MG63 (cell line): ENCODE data around the gene ZFYVE16. TPM values are rescaled to one million over a fixed set of nuclear protein-coding genes. Genes with fewer than 3 reads are reported as not detected.
"Not testable (repeated sequence)": the region's sequence is repeated elsewhere in the genome, so short reads cannot be mapped to it uniquely, and the experiment has no call there.

Experiments
- DNase-seq: peaks from one replicate; pipeline ENCODE4 v3.0.0-alpha.2; 2020
- H3K27me3 ChIP-seq: fragments of 250-450 bp; sonication (Bioruptor Pico); 2 replicates; pipeline ENCODE4 v1.5.1; 2020; ENCODE audit warnings: mild to moderate bottlenecking, moderate library complexity
- H3K36me3 ChIP-seq: fragments of 250-450 bp; sonication (Bioruptor Pico); 2 replicates; pipeline ENCODE4 v1.5.1; 2020; ENCODE audit warnings: mild to moderate bottlenecking, moderate library complexity
- H3K4me3 ChIP-seq: fragments of 250-450 bp; sonication (Bioruptor Pico); 2 replicates; pipeline ENCODE4 v1.5.1; 2020; ENCODE audit warnings: mild to moderate bottlenecking, moderate library complexity
- H3K9me3 ChIP-seq: fragments of 250-450 bp; sonication (Bioruptor Pico); 2 replicates; pipeline ENCODE4 v1.5.1; 2020; ENCODE audit warnings: mild to moderate bottlenecking, moderate library complexity
- total RNA-seq: library from RNA; depleted of rRNA; stranded (reverse); fragments of >200 nt; shearing (Covaris generic); gene quantifications from 2 replicates; pipeline ENCODE4 v1.2.3, GENCODE V29; 2014; ENCODE audit warnings: low replicate concordance

ZFYVE16 gene
- total RNA-seq, 1 experiment from 2014 or later = 21.1 TPM

DNA sequence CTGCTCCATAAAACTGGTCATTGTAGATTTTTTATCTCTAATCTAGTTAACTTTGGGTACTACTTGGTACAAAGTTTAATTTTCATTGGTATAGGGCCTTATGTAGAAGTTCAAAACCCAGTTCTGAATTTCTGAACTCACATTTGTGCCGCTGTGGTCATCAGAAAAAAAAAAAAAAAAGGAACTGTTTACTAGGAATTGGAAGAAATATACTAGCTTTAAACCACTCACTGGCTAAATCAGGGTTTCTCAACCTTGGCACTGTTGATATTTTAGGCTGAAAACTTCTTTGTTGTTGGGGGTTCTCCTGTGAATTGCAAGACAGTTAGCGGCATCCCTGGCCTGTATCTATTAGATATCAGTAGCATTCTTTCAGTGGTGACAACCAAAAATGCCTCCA, 4.1 kb upstream of the ZFYVE16 start:
- no peak for DNase-seq
- Histone ChIP-seq H3K27me3 (no peaks in the 10 kb centered on the region), H3K36me3 (no peaks in the 10 kb centered on the region), H3K4me3 (no peak overlapping the region), H3K9me3 (no peaks in the 10 kb centered on the region)

DNA sequence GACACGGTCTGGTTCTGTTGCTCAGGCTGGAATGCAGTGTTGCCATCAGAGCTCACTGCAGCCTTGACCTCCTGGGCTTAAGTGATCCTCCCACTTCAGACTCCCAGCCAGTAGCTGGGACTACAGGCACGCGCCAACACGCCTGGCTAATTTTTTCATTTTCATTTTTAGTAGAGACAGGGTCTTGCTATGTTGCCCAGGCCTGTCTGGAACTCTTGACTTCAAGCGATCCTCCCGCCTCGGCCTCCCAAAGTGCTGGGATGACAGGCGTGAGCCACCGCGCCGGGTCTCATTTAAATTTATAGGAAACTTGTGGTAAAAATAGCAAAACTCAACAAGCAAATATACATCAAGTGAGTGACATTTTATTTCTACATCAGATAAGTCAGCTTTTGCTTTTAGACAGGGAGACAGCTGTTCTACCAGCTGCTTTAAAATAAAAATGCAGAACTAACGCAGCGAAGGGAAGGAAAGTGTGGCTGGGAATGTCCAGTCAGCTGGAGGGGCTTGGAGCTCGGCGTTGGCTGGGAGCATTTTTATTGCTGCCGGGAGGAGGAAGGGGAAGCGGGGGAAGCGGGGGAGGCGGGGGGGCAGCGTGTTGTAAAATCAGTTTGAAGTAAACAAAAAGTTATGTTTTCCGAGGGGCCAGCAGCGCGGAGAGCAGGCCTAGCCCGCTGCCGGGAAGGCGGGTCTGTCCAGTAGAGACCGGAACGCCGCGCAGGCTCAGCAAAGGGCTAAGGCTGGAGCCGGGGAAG, 707 bp upstream of the ZFYVE16 start:
- peak; percentile 2 for DNase-seq
- H3K36me3 ChIP-seq = no peaks in the 10 kb centered on the region; the same call in 1 of the 2 replicates
- H3K9me3 ChIP-seq = no peaks in the 10 kb centered on the region
- no peaks in the 10 kb centered on the region for H3K27me3 ChIP-seq
- peak overlapping the region; percentile 89 for H3K4me3 ChIP-seq

GRCh38 chr5:80408484-80409366, 861 bp downstream of the ZFYVE16 start:
- peak; percentile 71 for DNase-seq
- no peaks in the 10 kb centered on the region for H3K9me3 ChIP-seq
- H3K4me3 ChIP-seq = peak overlapping the region; percentile 89
- H3K36me3 ChIP-seq = no peaks in the 10 kb centered on the region; the same call in 1 of the 2 replicates
- no peaks in the 10 kb centered on the region for H3K27me3 ChIP-seq

- DNase-seq = no peak
- H3K9me3 ChIP-seq = no peaks in the 10 kb centered on the region
- H3K4me3 ChIP-seq = peak overlapping the region; percentile 89
- H3K36me3 ChIP-seq = no peaks in the 10 kb centered on the region; the same call in 1 of the 2 replicates
- no peaks in the 10 kb centered on the region for H3K27me3 ChIP-seq
Measured at GRCh38 chr5:80409367-80409966, 1.6 kb downstream of the ZFYVE16 start.

DNA sequence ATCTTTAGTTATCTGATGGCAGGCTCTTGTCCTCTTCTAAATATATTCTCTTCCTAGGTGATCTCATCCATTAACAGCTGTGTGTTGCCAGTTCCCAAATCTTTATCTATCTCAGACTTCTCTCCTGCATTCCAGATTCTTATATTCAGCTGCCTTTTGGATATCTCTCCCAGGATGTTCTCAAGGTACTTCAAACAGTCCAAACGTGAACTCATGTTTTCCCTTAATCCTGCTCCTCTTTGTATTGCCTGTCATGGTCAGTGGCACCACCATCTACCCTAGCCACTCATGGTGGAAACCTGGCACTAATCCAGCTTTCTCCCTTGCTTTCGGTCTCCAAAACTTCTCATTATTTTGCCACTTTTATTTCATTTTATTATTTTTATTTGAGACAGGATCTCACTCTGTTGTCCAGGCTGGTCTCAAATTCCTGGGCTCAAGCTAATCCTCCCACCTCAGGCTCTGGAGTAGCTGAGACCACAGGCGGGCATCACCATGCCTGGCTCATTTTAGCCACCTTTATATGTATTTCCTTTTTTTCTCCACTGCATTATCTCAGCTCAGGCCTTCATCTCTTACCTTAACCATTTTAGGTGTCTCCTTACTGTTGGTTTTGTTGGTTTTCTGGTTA, 3.8 kb downstream of the ZFYVE16 start:
- no peak for DNase-seq
- H3K9me3 ChIP-seq = no peaks in the 10 kb centered on the region
- H3K4me3 ChIP-seq = no peak overlapping the region
- H3K36me3 ChIP-seq = no peaks in the 10 kb centered on the region; the same call in 1 of the 2 replicates
- H3K27me3 ChIP-seq = no peaks in the 10 kb centered on the region

- no peak for DNase-seq
- Histone ChIP-seq H3K36me3 (no peaks in the 10 kb centered on the region; the same call in 1 of the 2 replicates), H3K27me3 (no peaks in the 10 kb centered on the region), H3K4me3 (no peak overlapping the region), H3K9me3 (no peaks in the 10 kb centered on the region)
Measured at GRCh38 chr5:80414113-80414512, 6.2 kb downstream of the ZFYVE16 start.

DNA sequence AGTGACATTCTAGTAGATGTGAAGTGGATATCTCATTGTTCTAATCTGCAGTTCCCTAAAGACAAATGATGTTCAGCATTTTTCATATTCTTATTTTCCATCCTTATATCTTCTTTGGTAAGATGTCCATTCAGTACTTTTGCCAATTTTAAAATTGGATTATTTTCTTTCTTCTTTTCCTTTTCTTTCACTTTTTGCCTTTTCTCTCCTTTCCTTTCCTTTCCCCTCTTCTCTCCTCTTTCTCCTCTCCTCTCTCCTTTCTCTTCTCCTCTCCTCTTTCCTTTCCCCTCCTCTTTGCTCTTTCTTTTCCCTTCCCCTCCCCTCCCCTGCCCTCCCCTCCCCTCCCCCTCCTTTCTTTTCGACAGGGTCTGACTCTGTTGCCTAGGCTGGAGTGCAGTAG, 10.1 kb downstream of the ZFYVE16 start:
- Histone ChIP-seq H3K36me3 (no peaks in the 10 kb centered on the region), H3K9me3 (peaks cover 13% of the 10 kb centered on the region), H3K4me3 (no peak overlapping the region), H3K27me3 (no peaks in the 10 kb centered on the region)
- DNase-seq = no peak

- not testable (repeated sequence) for DNase-seq, H3K4me3 ChIP-seq, H3K36me3 ChIP-seq, H3K27me3 ChIP-seq
- peaks cover 13% of the 10 kb centered on the region for H3K9me3 ChIP-seq
Measured at GRCh38 chr5:80424365-80424764, 16.5 kb downstream of the ZFYVE16 start.

DNA sequence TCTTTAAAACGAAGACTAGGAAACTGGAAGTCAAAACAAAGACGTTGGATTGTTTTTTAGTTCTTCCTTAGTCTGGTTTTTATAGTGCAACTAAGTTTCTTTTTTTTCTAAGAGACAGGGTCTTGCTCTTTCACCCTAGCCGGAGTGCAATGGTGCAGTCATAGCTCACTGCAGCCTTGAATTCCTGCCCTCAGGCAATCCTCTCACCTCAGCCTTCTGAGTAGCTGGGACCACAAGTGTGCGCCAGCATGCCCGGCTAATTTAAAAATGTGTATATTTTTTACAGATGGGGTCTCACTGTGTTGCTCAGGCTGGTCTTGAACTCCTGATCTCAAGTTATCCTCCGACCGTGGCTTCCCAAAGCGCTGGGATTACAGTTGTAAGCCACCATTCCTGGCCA, 27.6 kb downstream of the ZFYVE16 start:
- no peaks in the 10 kb centered on the region for H3K27me3 ChIP-seq
- H3K9me3 ChIP-seq = no peaks in the 10 kb centered on the region
- H3K4me3 ChIP-seq = no peak overlapping the region
- peaks cover 20% of the 10 kb centered on the region for H3K36me3 ChIP-seq
- DNase-seq = no peak

GRCh38 chr5:80437326-80437725, 29.5 kb downstream of the ZFYVE16 start:
- H3K27me3 ChIP-seq = no peaks in the 10 kb centered on the region
- H3K4me3 ChIP-seq = no peak overlapping the region
- DNase-seq = no peak
- peaks cover 23% of the 10 kb centered on the region for H3K36me3 ChIP-seq
- H3K9me3 ChIP-seq = no peaks in the 10 kb centered on the region

GRCh38 chr5:80438739-80439138, 30.9 kb downstream of the ZFYVE16 start:
- Histone ChIP-seq H3K36me3 (peaks cover 23% of the 10 kb centered on the region), H3K9me3 (no peaks in the 10 kb centered on the region), H3K27me3 (no peaks in the 10 kb centered on the region), H3K4me3 (no peak overlapping the region)
- no peak for DNase-seq

DNA sequence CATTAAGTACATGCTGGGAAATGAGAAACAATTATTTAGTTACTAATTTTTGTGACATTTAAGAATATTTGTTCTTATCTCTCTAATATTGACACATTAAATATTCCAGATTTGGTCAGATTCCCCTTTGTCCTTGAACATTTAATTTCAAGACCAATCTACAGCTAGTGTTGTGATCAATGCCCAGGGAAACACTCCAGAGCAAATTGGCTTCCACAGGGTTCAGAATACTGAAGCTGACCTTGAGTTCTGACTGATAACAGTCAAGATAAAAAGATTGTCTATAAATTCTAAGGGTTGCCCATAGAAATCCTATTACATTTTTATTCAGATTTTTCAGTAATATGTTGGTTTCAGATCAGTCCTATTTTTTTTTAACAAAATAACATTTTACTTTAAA, 31.3 kb downstream of the ZFYVE16 start:
- Histone ChIP-seq H3K9me3 (no peaks in the 10 kb centered on the region), H3K36me3 (peaks cover 23% of the 10 kb centered on the region), H3K4me3 (no peak overlapping the region), H3K27me3 (no peaks in the 10 kb centered on the region)
- DNase-seq = no peak

- Histone ChIP-seq H3K36me3 (peaks cover 17% of the 10 kb centered on the region), H3K9me3 (no peaks in the 10 kb centered on the region), H3K27me3 (no peaks in the 10 kb centered on the region), H3K4me3 (no peak overlapping the region)
- no peak for DNase-seq
Measured at GRCh38 chr5:80442742-80443141, 34.9 kb downstream of the ZFYVE16 start.

- no peak overlapping the region for H3K4me3 ChIP-seq
- peaks cover 21% of the 10 kb centered on the region for H3K36me3 ChIP-seq
- no peak for DNase-seq
- no peaks in the 10 kb centered on the region for H3K9me3 ChIP-seq
- H3K27me3 ChIP-seq = no peaks in the 10 kb centered on the region
Measured at GRCh38 chr5:80453366-80453765, 45.5 kb downstream of the ZFYVE16 start.

DNA sequence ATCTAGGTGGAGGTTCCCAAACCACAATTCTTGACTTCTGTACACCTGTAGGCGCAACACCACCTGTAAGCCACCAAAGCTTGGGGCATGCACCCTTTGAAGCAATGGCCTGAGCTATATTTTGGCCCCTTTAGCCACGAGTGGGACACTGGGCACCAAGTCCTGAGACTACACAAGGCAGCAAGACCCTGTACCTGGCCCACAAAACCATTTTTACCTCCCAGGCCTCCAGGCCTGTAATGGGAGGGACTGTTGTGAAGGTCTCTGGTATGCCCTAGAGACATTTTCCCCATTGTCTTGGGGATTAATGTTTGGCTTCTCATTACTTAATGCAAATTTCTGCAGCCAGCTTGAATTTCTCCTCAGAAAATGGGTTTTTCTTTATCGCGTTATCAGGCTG, 55.4 kb downstream of the ZFYVE16 start:
- DNase-seq = no peak
- Histone ChIP-seq H3K36me3 (peaks cover 44% of the 10 kb centered on the region), H3K4me3 (no peak overlapping the region), H3K9me3 (peaks cover 11% of the 10 kb centered on the region), H3K27me3 (no peaks in the 10 kb centered on the region)

GRCh38 chr5:80466669-80467485, 59.0 kb downstream of the ZFYVE16 start:
- peaks cover 19% of the 10 kb centered on the region for H3K9me3 ChIP-seq
- no peak overlapping the region for H3K4me3 ChIP-seq
- no peaks in the 10 kb centered on the region for H3K27me3 ChIP-seq
- no peak for DNase-seq
- H3K36me3 ChIP-seq = peaks cover 35% of the 10 kb centered on the region
